ENCODE results near the gene RBM47. TPM values are rescaled to one million over a fixed set of nuclear protein-coding genes. Genes with fewer than 3 reads are reported as not detected.

Gene RBM47
- total and polyA plus RNA-seq, 2 of the 4 experiments (the other 2 are of a cell fraction) = 0.44 to 1.1 TPM

DNA sequence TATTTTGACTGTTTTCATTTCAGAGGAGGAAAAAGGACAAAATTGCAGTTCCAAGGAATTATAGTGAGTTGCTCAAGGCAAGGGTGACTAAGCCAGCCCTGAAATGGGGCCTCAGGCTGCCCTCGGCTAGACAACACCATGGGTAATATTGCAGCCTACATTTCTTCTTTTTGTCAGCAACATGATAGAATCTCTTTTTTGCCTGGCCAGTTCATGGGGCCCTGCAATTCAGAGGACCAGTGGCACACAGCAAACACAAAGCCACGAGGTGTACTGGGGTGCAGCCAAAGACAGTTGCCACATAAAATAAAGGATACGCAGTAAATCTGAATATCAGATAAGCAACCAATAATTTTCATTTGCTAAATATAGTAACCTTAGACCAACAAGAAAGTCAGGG lies 41.8 kb downstream of the RBM47 start:
- H3K14ac ChIP-seq (replicated peaks; ENCODE audit: low read depth, low read length) = no peak overlapping the region; the same call in 1 of the 2 replicates
- H2AK5ac ChIP-seq (ENCODE audit: low read depth, low read length) = no peak overlapping the region
- dilution Hi-C loops (cut with HindIII; ENCODE audit: low sequenced_read_pairs, unreplicated experiment) = no loop called here
- peak overlapping the region; percentile 56; the same call in 1 of the 2 replicates for H3K27ac ChIP-seq (ENCODE audit: insufficient read depth, low read length)
- no peak overlapping the region for H2AK9ac ChIP-seq (replicated peaks; ENCODE audit: low read depth, low read length, poor library complexity)
- H3K4me2 ChIP-seq (ENCODE audit: low read depth, low read length) = peak overlapping the region; percentile 81
- no peak overlapping the region; the same call in 1 of the 2 replicates for H4K5ac ChIP-seq (ENCODE audit: low read depth, low read length)
- no peak overlapping the region for H3K9ac ChIP-seq (ENCODE audit: low read depth, low read length)
- H3K4ac ChIP-seq (ENCODE audit: low read depth, low read length) = no peak overlapping the region
- H2BK120ac ChIP-seq (ENCODE audit: low read depth, low read length) = no peak overlapping the region
- 20% methylated on average over 1 of the region's 3 CpGs; no CpG with 5 or more reads in 1 of the 2 experiments for WGBS, 2 experiments (ENCODE audit: extremely low coverage in 2 of 2, insufficient read length in 1 of 2)
- H3K4me3 ChIP-seq (ENCODE audit: insufficient read depth, low read depth, low read length) = no peak overlapping the region
- ChIA-PET CTCF (no interaction called here), POLR2A (ENCODE audit: unreplicated experiment) (no interaction called here)
- peaks cover 12% of the 10 kb centered on the region for H3K4me1 ChIP-seq (ENCODE audit: control insufficient read depth, insufficient read depth, low read length)
- peak overlapping the region; percentile 61 for H2BK5ac ChIP-seq (ENCODE audit: low read depth, low read length, poor library complexity, severe bottlenecking)
- peak overlapping the region; percentile 46 for H2AFZ ChIP-seq (replicated peaks; ENCODE audit: low read length, poor library complexity)
- H3K9me1 ChIP-seq (ENCODE audit: insufficient read depth, low read length) = peaks cover 10% of the 10 kb centered on the region
- H3K27me3 ChIP-seq (ENCODE audit: control insufficient read depth, insufficient read depth, low read length) = no peaks in the 10 kb centered on the region
- H4K20me1 ChIP-seq (ENCODE audit: insufficient read depth, low read length) = no peaks in the 10 kb centered on the region
- DNase-seq (peak; percentile 73), ATAC-seq (ENCODE audit: low read depth) (peak; percentile 94)
- H3K79me1 ChIP-seq (ENCODE audit: low read depth in 1 of 2, low read length in 2 of 2) = no peaks in the 10 kb centered on the region
- peak overlapping the region in 1 of 2 experiments; percentile 27; a peak in 1 of 4 replicates for H4K8ac ChIP-seq (ENCODE audit: low read depth in 2 of 2, low read length in 2 of 2)
- H2BK15ac ChIP-seq (ENCODE audit: low read depth, low read length) = no peak overlapping the region
- in situ Hi-C loops (cut with MboI; ENCODE audit: low sequenced_read_pairs) = no loop called here
- peak overlapping the region; percentile 86 for H3K18ac ChIP-seq (ENCODE audit: low read depth, low read length)
- H4K91ac ChIP-seq (ENCODE audit: insufficient read depth, low read depth, low read length) = no peak overlapping the region
- no peak overlapping the region for H3K23ac ChIP-seq (ENCODE audit: low read depth, low read length)
- H3K9me3 ChIP-seq (ENCODE audit: control insufficient read depth, insufficient read depth, low read length) = no peaks in the 10 kb centered on the region
- H3K56ac ChIP-seq (ENCODE audit: extremely low read depth, insufficient read depth, low read length) = no peak overlapping the region
- intact Hi-C loops (cut with micrococcal nuclease) = no loop called here
- no peaks in the 10 kb centered on the region for H3K36me3 ChIP-seq (ENCODE audit: control insufficient read depth, insufficient read depth, low read length)
- no peak overlapping the region for H2BK20ac ChIP-seq (ENCODE audit: low read depth, low read length)
- TF ChIP-seq, protein P1, sequence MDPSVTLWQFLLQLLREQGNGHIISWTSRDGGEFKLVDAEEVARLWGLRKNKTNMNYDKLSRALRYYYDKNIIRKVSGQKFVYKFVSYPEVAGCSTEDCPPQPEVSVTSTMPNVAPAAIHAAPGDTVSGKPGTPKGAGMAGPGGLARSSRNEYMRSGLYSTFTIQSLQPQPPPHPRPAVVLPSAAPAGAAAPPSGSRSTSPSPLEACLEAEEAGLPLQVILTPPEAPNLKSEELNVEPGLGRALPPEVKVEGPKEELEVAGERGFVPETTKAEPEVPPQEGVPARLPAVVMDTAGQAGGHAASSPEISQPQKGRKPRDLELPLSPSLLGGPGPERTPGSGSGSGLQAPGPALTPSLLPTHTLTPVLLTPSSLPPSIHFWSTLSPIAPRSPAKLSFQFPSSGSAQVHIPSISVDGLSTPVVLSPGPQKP (IDR thresholded peaks at IDR 0.05; ENCODE audit: borderline replicate concordance, low read depth, low read length) = no peak
- peak; percentile 87 for TF ChIP-seq CEBPB (IDR thresholded peaks at IDR 0.05; ENCODE audit: low read depth, low read length)
- no peak for TF ChIP-seq CHD1 (IDR thresholded peaks at IDR 0.05; ENCODE audit: low read depth, low read length)
- TF ChIP-seq FOS (IDR thresholded peaks at IDR 0.05; ENCODE audit: low read depth, low read length) = 0 out of 2 replicates have a peak, but pooled peaks have one; percentile 28
- no TSS peak for BruUV-seq (replicated peaks)
